ENCODE measurements around the gene SATB2. TPM values are rescaled to one million over a fixed set of nuclear protein-coding genes. Genes with fewer than 3 reads are reported as not detected.

SATB2 gene
- total and polyA plus RNA-seq, 2 experiments from 2014 or later: 1.6 to 6.0 TPM

- TF ChIP-seq CTCF (conservative IDR thresholded peaks at IDR 0.05; ENCODE audit: low read depth in 2 of 2) (no peak), EZH2 (IDR thresholded peaks at IDR 0.05; ENCODE audit: low read depth, unreplicated experiment) (no peak), EZH2phosphoT487 (IDR thresholded peaks at IDR 0.05; ENCODE audit: unreplicated experiment) (no peak)
Observed at GRCh38 chr2:199465988-199466691, 8.4 kb upstream of the SATB2 start (continued).

- Mint-ChIP-seq H3K27ac (no peak overlapping the region), H3K9me3 (peaks cover 3% of the 10 kb centered on the region; the same call in 1 of the 3 replicates), H3K4me3 (peak overlapping the region; percentile 61; the same call in 2 of the 3 replicates), H3K27me3 (ENCODE audit: insufficient read depth, low read depth, poor library complexity) (peaks cover 98% of the 10 kb centered on the region), H3K4me1 (peaks cover 55% of the 10 kb centered on the region), H3K36me3 (ENCODE audit: low read depth) (no peaks in the 10 kb centered on the region)
- H3K4me3 ChIP-seq: peak overlapping the region; percentile 72
- no peaks in the 10 kb centered on the region for H3K36me3 ChIP-seq (ENCODE audit: insufficient read depth)
- no peaks in the 10 kb centered on the region; the same call in 1 of the 2 replicates for H4K20me1 ChIP-seq (replicated peaks; ENCODE audit: insufficient read depth)
- H3K4me2 ChIP-seq: peak overlapping the region; percentile 96
- TF ChIP-seq POLR2AphosphoS5 (IDR thresholded peaks at IDR 0.05; ENCODE audit: low read depth): no peak
- no peak for TF ChIP-seq ZNF114 (CRISPR knock-in tag; IDR thresholded peaks at IDR 0.05)
- TF ChIP-seq EZH2 (IDR thresholded peaks at IDR 0.05; ENCODE audit: low read depth, unreplicated experiment): peak; percentile 48
- no peak for TF ChIP-seq EZH2phosphoT487 (IDR thresholded peaks at IDR 0.05; ENCODE audit: unreplicated experiment)
- H3K79me2 ChIP-seq (replicated peaks; ENCODE audit: insufficient read depth): no peaks in the 10 kb centered on the region
- ATAC-seq (no peak), DNase-seq (ENCODE audit: low spot score) (no peak)
- no peak overlapping the region for H2AFZ ChIP-seq
- H3F3A ChIP-seq (replicated peaks; ENCODE audit: low read depth): peaks cover 11% of the 10 kb centered on the region
- peaks cover 100% of the 10 kb centered on the region for H3K27me3 ChIP-seq (ENCODE audit: insufficient read depth)
- no peak overlapping the region for H3K27ac ChIP-seq (ENCODE audit: low read depth)
- no peaks in the 10 kb centered on the region for H3K9me2 ChIP-seq (ENCODE audit: insufficient read depth)
- H3K4me1 ChIP-seq (ENCODE audit: insufficient read depth): peaks cover 64% of the 10 kb centered on the region
Observed at GRCh38 chr2:199465390-199465789, 7.7 kb upstream of the SATB2 start.

GRCh38 chr2:199464606-199465352, 7.0 kb upstream of the SATB2 start:
- peak overlapping the region; percentile 96 for H3K4me2 ChIP-seq
- H3K79me2 ChIP-seq (replicated peaks; ENCODE audit: insufficient read depth): no peaks in the 10 kb centered on the region
- no peaks in the 10 kb centered on the region; the same call in 1 of the 2 replicates for H4K20me1 ChIP-seq (replicated peaks; ENCODE audit: insufficient read depth)
- peak overlapping the region; percentile 61 for H3K4me3 Mint-ChIP-seq
- no peak overlapping the region for H3K27ac Mint-ChIP-seq
- H3K4me1 Mint-ChIP-seq: peaks cover 55% of the 10 kb centered on the region
- peaks cover 100% of the 10 kb centered on the region for H3K27me3 ChIP-seq (ENCODE audit: insufficient read depth)
- no peaks in the 10 kb centered on the region for H3K36me3 ChIP-seq (ENCODE audit: insufficient read depth)
- DNase-seq (ENCODE audit: low spot score) (no peak), ATAC-seq (no peak)
- H3K36me3 Mint-ChIP-seq (ENCODE audit: low read depth): no peaks in the 10 kb centered on the region
- peak overlapping the region; percentile 72 for H3K4me3 ChIP-seq
- peaks cover 16% of the 10 kb centered on the region for H3F3A ChIP-seq (replicated peaks; ENCODE audit: low read depth)
- H3K4me1 ChIP-seq (ENCODE audit: insufficient read depth): peaks cover 63% of the 10 kb centered on the region
- H3K27ac ChIP-seq (ENCODE audit: low read depth): no peak overlapping the region
- H2AFZ ChIP-seq: no peak overlapping the region; the same call in 1 of the 2 replicates
- no peaks in the 10 kb centered on the region for H3K9me2 ChIP-seq (ENCODE audit: insufficient read depth)
- H3K27me3 Mint-ChIP-seq (ENCODE audit: insufficient read depth, low read depth, poor library complexity): peaks cover 98% of the 10 kb centered on the region
- peaks cover 3% of the 10 kb centered on the region; the same call in 1 of the 3 replicates for H3K9me3 Mint-ChIP-seq
- no peak for TF ChIP-seq CTCF (conservative IDR thresholded peaks at IDR 0.05; ENCODE audit: low read depth in 2 of 2)
- peak; percentile 80 for TF ChIP-seq EZH2phosphoT487 (IDR thresholded peaks at IDR 0.05; ENCODE audit: unreplicated experiment)
- peak; percentile 99 for TF ChIP-seq EZH2 (IDR thresholded peaks at IDR 0.05; ENCODE audit: low read depth, unreplicated experiment)
- TF ChIP-seq ZNF331 (CRISPR knock-in tag; IDR thresholded peaks at IDR 0.05; ENCODE audit: low read depth): no peak
